GM19240 (cell line): ENCODE results near the gene SCGB3A1.

ENCODE experiments used
- DNase-seq: peaks from one replicate; pipeline ENCODE4 v3.0.0; 2011; ENCODE audit warnings: low spot score; ENCODE audit not compliant: insufficient read length

SCGB3A1 gene

DNA sequence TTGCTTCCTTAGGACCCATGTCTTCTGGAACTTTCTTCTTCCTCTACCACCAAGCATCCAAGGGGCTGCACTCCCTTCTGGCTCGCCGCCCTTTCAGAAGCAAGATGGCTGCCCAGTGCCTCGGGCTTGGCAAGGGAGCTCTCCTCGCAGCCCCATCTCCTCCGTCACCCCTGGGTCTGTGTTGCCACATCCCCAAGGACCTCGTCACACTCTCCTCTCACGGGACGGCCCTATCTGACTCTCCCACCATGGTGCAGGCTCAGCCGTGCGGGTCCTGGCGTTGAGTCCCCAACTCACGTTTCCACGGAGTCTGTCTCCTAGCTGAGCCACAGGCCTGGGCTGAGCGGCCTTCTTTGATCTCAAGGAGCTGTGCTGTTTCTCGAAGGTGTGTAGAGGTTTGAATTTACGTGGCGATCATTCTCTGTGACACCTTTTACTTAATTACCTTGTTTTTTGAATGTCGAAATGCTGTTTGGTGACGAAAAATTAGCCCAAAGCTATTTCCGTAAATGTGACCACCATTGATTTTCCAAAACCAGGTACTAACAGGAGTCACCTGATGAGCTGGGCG lies 15.0 kb upstream of the SCGB3A1 start:
- DNase-seq: no peak

DNA sequence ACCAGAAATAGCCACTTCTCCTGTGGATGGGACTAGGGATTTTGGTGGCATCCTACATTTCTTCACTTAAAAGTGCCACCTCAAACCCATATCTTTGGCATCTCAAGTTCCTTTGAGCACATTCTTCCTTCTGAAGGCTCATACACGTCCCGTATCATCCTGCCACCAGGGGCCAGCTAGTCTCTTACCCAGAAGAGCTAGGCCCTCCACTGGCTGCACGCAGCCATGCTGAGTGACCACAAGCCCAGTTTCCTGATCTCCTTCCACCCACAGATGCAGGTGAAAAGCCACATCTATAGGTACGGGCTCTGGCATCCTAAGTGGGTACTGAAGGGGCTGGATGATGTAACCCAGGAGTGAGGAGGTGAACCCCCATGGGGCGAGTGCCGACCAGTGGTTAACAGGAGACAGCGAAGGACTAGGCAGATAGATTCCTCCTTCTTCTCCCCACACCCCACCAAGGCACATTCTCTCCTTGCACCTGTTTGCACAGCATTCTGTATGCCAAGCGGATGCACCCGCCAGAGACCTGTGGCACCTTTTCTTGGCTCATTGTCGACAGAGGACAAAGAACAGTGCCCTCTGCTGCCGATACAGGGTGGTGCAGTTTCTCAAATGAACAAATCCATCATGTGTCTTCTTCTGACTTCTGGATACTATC lies 14.4 kb upstream of the SCGB3A1 start:
- peak; percentile 69 for DNase-seq

DNA sequence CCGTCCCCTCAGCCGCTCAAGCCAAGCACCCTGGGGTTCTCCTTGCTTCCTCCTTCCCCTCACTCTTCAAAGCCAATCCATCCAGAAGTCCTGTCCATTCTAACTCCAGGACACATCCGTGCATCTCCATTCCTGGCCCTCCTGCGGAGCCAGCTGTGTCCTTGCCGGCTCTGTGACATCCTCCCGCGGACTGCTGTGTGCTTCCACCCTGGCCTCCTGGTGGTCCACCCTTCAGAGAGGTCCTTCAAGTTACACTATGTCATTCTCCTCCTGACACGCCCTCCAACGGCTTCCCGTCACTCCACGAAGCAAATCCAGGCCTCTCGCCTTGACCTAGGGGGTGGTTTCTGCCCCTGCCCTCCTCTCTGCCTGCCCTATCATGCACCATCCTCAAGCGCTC lies 13.0 kb upstream of the SCGB3A1 start:
- no peak for DNase-seq

DNA sequence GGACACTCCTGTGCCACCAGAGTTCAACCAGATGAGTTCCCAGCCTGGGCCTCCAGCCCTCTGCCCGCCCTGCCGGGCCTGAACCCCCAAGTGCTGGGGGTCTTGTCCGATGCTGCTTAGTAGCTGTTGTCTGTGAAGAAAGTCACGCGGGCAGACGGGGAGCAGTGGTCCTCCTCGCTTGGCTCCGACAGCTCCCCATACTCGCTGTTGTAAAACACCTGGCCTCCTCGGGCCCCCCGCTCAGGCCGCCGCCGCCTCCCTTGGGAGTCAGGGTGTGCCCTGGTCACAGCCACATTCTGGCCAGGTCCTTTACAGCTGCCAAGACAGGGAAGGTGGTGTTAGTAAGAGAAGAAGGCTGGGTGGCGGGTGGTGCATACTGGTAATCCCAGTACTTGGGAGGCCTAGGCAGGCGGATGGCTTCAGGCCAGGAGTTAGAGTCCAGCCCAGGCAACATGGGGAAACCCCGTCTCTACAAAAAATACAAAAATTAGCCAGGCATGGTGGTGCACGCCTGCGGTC lies 11.8 kb upstream of the SCGB3A1 start:
- DNase-seq: no peak

DNA sequence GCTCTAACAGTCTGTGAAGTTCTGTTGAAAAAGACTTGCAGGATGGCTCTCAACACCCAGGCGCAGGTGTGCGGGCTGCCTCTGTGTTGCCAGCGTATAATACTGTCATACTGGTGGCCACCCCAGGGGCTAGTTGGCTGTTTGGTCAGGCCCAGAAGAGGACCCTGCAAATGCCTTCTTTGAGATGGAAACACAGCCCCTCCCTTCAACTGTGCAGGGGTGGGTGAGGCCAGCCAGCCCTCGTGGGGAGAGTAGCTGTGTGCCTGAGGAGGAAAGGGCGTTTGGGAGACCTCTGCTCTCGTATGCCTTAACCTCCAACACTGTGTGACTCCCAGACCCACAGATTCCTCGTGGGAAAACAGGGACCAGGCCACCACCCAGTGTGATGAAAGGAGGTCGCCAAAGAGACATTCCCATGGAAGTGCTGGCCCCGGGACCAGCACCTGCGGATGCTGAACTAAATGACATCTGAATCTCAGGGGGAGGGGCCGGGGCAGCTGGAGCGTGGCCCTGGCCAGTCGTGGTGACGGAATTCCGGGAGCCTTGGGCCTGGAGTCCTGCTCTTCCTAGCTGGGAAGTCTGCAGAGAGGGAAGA lies 11.3 kb upstream of the SCGB3A1 start:
- no peak for DNase-seq

DNA sequence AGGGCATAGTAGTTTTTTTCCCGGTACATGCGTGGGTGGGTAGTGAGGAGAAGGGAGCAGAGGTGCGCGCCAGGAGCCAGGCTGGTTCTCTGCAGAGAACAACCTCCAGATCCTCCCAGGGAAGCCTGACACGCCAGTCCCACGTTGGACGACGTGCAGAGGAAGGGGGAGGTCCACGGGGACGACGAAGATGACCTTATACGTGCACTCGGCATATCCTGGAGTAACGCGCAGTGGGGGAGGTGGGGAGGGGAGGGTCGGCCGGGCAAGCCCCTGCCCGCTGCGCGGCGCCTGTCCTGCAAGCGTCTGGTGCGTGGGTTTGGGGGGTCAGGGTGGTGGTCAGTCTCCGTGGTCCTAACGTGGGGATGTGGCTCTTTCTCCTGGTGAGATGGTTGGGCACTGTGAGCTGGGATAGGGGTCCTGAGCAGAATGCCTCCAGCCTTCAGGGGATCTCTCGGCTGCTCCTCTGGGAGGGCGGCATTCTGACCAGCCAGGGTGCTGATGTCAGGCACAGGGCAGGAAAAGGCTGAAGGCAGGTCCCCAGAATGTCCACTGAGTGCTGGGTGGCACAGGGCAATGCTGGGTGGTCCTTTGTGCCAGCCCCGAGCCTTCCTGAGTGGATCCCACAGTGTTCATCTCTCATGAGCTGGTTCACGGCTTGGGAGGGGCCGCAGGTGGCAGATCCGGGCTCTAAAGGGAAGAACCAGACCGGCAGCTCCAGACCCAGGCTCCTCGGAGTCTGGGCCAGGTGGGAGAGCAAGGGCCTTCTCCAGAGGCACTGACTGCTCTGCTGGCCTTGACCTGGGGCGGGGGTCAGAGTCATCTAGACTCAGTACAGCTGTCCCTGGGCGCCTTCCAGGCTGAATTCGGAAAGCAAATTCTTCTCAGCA lies 10.5 kb upstream of the SCGB3A1 start:
- no peak for DNase-seq

DNA sequence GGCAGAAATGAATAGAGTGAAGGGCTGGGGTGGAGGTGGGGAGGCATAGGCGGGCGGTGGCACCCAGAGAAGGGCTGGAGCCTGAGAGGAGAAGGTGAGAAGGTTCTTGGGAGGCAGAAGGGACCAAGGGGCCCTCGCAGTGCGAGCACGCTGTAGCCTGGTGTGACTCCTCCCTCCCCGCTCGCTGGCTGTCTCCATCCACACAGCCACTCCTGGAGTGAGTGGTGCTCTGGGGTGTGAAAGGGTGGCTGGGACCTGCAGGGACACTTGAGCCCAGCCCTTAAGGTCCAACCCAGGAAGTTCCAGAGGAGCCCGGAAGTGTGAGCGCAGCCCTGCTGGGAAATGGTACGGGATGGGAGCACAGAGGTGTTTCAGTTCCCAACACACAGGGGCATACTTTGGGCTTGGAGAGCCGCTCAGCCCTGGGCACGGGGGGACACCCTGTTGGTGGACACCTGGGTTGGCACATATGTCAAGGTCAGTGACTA lies 9.3 kb upstream of the SCGB3A1 start:
- DNase-seq: no peak

DNA sequence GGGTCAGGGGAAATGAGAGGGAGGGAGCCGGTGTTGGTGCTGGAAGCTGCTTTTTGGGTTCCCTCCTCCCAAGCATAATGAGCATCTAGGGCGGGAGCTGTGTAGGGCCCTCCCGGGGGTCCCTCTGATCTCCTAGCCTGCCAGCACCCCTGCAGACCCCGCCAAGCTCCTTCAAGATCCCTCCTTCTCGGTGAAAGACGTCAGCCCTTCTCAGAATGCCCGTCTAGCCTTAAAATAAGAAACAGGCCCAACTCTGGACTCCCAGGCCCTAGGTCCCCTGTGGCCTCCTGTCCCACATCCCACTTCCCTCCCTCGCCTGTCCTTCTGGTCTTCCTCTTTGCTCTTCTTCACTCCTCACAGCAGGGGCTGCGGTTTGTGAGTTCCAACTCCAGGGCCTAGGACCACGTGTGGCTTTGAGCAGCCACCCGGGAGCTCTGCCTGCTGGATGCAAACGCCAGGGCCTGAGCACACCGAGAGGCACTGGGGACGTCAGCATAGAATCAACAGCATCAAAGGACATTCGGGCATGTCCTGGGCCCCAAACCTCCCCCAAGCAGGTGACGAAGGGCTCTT lies 8.8 kb upstream of the SCGB3A1 start:
- no peak for DNase-seq

DNA sequence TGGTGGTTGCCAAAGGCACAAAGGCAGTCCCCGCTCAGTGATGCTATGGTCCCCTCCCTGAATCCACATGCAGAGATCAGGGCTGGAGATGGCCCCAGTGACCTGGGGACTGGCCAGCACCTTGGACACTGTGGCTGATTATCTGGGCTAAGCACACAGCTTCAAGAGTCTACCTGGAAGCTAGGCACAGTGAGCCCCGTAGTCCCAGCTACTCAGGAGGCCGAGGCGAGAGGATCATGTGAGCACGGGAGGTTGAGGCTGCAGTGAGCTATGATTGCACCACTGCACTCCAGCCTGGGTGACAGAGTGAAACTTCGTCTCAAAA lies 8.3 kb upstream of the SCGB3A1 start:
- DNase-seq: no peak

DNA sequence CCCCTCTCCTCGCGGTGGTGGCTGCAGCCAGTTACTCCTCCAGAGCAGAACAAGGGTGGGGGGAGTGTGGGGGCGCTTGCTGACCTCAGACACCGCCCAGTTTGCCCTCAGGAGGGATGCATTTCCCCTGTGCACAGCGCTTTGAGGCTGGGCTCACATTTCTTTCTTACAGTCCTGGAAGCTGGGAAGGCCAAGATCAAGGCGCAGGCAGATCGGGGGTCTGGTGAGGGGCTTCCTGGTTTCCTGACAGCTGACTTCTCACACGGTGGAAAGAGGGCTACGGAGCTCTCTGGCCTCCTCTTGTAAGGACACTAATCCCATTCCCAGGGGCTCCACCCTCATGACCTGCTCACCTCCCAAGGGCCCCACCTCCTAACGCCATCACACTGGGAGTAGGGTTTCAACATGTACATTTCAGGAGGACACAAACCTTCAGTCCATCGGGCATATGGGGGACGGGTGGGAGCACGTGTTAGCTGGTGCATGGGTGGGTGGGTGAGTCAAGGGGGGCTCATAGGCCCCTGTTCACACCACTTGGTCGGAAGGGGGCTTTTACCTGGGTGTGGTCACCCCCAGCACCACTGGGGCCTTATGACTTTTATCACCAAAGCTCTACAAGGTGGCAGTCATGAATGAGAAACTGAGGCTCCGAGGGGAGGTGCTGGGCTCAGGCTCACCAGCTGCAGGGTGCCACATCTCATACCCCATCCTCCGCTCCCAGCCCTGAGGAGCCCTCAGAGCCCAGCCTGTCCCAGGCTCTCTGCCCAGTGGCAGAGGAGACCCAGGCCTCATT lies 7.7 kb upstream of the SCGB3A1 start:
- no peak for DNase-seq

DNA sequence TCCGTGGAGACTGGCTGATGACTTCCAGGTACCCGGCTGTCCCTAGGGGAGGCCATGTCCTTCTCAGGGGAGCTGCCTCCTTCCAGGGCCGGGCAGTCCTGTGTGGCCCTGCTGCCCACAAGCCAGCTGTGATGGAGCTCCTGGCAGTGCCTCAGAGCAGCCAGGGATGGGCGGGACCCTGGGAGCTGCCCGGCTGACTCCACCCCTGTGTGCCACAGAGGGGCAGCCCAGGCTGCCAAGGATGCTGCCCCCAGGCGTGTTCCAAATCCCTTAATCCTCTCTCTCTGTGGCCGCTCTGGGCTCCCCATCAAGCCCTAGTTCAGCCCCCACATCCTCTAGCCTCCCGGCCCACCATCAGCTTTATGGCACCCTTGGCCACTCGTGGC lies 7.0 kb upstream of the SCGB3A1 start:
- DNase-seq: no peak

DNA sequence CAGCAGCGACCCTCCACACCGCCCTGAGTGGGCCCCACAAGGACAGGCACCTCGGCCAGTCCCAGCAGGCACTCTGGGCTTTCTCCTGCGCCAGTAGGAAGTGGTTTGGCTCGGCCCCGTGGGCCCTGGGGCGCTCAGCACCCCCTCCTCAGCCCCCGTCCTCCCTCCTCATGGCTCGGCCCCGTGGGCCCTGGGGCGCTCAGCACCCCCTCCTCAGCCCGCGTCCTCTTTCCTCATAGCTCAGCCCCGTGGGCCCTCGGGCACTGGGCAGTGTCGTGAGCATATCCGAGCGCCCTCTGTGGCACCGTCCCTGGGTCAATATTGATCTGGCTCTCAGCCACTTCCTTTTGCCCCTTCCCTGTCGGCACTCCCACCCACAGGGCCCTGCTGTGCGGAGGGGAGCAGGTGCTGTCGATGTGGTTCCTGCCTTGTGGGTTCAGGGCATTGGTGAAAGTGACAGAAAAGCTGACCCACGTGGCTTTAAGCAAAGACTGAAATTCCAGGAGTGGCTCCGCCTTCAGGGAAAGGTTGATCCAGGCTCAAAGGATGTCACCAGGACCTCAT lies 5.5 kb upstream of the SCGB3A1 start:
- no peak for DNase-seq

DNA sequence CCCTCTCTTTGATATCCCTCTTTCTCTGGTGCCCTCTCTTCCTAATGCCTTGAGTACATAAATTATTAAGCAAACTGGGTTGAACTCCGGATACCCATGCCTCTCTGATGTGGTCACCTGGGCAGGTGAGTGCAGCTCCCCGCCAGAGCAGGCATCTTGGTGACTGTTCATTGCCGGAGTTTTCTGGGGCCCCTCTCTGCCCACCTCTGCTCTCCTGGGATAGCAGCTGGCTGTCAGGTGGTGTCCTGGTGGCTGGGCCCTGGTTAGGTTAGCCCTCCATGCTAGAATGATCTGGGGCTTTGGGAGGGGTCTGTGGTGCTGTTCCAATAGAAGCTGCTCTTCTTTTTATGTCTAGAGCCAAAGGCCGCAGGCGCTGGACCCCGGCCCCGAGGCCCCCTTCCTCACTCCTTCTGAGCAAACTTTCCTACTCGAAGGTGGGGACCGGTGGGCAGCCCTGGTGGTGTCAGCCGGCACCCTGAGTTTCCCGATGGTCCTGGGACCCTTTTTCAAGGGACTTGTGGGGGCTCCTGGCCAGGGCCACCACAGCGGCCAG lies 4.9 kb upstream of the SCGB3A1 start:
- no peak for DNase-seq

DNA sequence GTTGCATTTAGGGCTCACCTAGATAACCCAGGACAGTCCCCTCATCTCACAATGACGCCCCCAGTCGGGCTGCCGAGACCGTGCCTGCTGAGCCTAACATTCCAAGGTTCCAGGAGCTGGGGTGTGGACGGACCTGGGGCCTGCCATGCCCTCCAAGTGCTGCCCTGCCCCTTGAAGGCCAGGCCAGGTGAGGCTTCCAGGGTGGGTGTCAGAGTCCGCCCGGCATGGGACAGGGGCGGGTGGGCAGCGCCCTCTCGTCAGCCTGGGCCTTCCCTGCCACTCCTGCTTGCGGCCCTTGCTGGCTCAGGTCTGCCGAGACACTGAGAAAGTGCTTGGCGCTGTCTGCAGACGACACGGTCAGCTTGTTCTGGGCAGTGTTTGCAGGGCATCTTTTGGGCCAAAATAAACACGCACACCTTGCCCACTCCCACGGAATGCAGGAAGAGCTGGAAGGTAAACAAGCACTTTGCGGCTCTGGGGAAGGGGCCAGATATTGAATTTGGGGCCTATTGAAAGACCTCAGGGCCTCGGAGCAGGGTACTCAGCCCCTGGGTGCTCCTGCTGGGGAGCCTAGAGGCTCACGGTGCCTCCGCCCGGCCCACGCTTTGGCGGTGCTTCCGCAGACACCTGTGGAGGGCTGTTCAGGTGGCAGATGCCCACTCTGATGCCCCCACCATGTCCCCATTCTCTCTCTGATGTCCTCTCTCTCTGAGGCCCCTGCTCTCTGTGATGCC lies 4.2 kb upstream of the SCGB3A1 start:
- no peak for DNase-seq

DNA sequence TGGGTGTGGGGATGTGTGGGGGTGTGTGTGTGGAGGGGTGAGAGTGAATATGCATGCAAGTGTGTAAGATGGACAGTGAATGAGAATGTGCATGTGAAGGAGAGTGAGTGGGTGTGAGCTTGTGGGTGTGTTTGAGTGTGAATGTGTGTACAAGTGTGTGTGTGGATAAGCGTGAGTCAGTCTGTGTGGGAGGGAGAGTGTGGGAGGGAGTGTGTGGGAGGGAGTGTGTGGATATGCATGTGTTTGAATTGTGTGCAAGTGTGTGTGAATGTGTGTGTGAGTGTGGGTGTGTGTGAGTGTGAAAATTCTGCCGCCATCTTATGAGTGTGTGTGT lies 3.7 kb upstream of the SCGB3A1 start:
- DNase-seq: no peak

DNA sequence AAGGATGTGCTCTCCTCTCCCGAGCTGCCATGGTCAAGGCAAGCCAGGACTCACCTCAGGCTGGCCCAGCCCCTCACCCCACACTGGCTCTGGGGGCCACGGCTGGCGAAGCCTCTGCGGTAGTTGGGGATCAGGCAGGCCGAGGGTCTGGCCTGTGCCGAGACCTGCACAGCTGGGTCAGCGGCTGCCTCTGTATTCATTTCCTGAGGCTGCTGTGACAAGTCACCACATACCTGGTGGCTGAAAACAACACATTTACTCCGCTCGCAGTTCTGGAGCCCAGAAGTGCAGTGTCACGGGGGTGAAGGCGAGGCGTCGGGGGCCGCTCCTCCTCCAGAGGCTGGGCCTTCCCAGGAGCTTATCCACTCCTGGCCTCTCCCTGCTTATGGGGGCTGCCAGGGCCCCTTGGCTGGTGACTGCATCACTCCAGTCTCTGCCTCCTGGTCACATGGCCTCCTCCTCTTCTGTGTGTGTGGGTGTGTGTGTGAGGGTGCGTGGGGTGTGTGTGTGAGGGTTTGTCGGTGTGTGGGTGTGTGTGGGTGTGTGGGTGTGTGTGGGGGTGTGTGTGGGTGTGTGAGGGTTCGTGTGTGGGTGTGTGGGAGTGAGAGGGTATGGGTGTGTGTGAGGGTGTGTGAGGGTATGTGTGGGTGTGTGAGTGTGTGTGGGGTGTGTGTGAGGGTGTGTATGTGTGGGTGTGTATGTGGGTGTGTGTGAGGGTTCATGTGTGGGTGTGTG lies 3.2 kb upstream of the SCGB3A1 start:
- no peak for DNase-seq

DNA sequence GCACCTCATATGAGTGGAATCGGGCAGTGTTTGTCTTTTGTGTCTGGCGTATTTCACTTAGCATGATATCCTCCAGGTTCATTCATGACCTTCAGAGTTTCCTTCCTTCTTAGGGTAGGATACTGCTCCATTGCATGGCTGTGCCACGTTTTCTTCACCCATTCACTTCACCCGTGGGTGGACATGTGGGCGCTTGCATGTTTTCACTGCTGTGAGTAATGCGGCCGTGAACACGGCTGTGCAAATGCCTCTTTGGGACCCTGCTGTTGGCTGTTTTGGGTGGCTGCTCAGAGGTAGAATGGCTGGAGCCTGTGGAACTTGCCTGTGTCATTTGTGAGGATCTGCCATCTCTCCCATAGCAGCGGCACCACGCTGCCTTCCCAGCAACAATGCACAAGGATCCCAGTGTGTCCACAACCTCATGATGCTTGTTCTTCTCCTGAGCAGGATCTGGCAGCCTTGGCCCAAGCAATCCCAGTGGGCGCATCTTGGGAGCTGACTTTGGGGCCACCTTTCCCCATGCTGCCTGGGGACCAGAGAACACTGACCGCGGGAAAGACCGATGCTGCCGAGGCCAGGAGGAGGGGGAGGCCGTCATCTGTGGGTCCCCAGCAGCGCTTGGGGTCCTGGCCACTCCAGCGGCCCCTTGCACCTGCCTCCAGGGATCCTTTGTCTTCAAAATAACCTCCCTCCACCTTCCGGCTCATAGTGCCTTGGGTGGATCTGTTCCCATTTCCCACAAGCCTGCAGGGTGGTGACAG lies 2.3 kb upstream of the SCGB3A1 start:
- DNase-seq: no peak

DNA sequence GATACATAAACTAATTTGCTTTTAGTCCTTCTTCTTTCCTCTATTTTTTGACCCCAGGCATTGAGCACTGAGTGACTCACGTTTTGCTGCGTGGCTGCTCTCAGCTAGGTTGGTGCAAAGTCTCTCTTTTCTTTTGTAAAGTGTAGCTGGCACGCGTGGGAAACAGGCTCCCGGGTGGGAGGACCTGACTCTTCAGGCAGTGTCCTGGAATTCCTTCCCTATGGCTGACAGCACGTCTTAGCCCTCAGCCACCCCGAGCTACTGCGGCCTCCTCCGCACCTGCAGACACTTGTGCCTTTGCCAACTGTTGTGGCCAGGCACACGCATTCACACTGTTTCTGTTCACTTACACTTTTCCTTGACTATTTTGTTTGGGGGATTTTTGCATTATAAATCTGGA lies 877 bp upstream of the SCGB3A1 start:
- no peak for DNase-seq
